CD4-positive, alpha-beta memory T cell (primary cell): Measurements from ENCODE around the gene CIAPIN1. TPM values are rescaled to one million over a fixed set of nuclear protein-coding genes. Genes with fewer than 3 reads are reported as not detected.

ENCODE experiments used
- CTCF ChIA-PET: fragments of 350-600 bp; sonication (Branson Sonifier 250); formaldehyde crosslinking; loops from one replicate; lab custom pipeline; 2021; ENCODE audit warnings: inconsistent platforms; ENCODE audit not compliant: partially characterized antibody; lab: Charles Lee
- POLR2A ChIA-PET: fragments of 350-600 bp; sonication (Branson Sonifier 250); formaldehyde crosslinking; loops from one replicate; lab custom pipeline; 2021; ENCODE audit not compliant: partially characterized antibody; lab: Charles Lee
- DNase-seq, 5 donors: peaks; one replicate each; pipeline versions ENCODE4 v3.0.0 to v3.0.0-alpha.2; 2020 to 2022; ENCODE audit warnings: mixed read lengths in 1 of 5
- H3K27ac ChIP-seq: one replicate; pipeline ENCODE4 v1.7.0; 2013; ENCODE audit warnings: low read depth, low read length
- H3K27me3 ChIP-seq: 2 replicates; pipeline ENCODE4 v1.7.0; 2013; ENCODE audit warnings: mild to moderate bottlenecking, low read length, moderate library complexity; ENCODE audit not compliant: insufficient read depth
- H3K36me3 ChIP-seq: 2 replicates; pipeline ENCODE4 v1.7.0; 2013; ENCODE audit warnings: mild to moderate bottlenecking, low read length, moderate library complexity; ENCODE audit not compliant: insufficient read depth
- H3K4me1 ChIP-seq: 2 replicates; pipeline ENCODE4 v1.7.0; 2013; ENCODE audit warnings: mild to moderate bottlenecking, low read length, moderate library complexity; ENCODE audit not compliant: insufficient read depth
- H3K4me3 ChIP-seq, 2 donors: one replicate each; pipeline ENCODE4 v1.7.0; 2013; ENCODE audit warnings: low read length in 2 of 2, mild to moderate bottlenecking in 1 of 2
- H3K9me3 ChIP-seq, 2 donors: one replicate each; pipeline ENCODE4 v1.7.0; 2013; ENCODE audit warnings: low read length in 2 of 2, control low read depth in 1 of 2; ENCODE audit not compliant: control insufficient read depth in 1 of 2
- H3K27ac Mint-ChIP-seq, 7 donors: one replicate each; pipeline ENCODE4 v1.8.0; 2020 to 2021; ENCODE audit warnings: mixed read lengths in 7 of 7, mild to moderate bottlenecking in 6 of 7, inconsistent platforms in 3 of 7, moderate library complexity in 3 of 7
- H3K27me3 Mint-ChIP-seq, 2 donors: one replicate each; pipeline ENCODE4 v1.8.0; 2020 to 2021; ENCODE audit warnings: mixed read lengths in 2 of 2
- H3K36me3 Mint-ChIP-seq, 2 donors: one replicate each; pipeline ENCODE4 v1.8.0; 2020 to 2021; ENCODE audit warnings: mixed read lengths in 2 of 2, inconsistent platforms in 1 of 2, mild to moderate bottlenecking in 1 of 2
- H3K4me1 Mint-ChIP-seq, 4 donors: one replicate each; pipeline ENCODE4 v1.8.0; 2020 to 2021; ENCODE audit warnings: mixed read lengths in 4 of 4, mild to moderate bottlenecking in 1 of 4
- H3K4me3 Mint-ChIP-seq, 8 donors: one replicate each; pipeline ENCODE4 v1.8.0; 2020 to 2021; ENCODE audit warnings: mixed read lengths in 8 of 8, mild to moderate bottlenecking in 7 of 8, moderate library complexity in 6 of 8, inconsistent platforms in 3 of 8
- H3K9me3 Mint-ChIP-seq, 8 donors: one replicate each; pipeline ENCODE4 v1.8.0; 2020 to 2021; ENCODE audit warnings: mixed read lengths in 8 of 8, mild to moderate bottlenecking in 5 of 8, inconsistent platforms in 3 of 8, moderate library complexity in 1 of 8
- intact Hi-C: fragments of 100-400 bp; cut with micrococcal nuclease; formaldehyde crosslinking; loops from one replicate; pipeline ENCODE4 v1.15.1; 2023
- polyA plus RNA-seq, 2 donors: library from polyadenylated mRNA; unstranded; fragments of 300-500 nt; fragmentation: Illumina TruSeq; gene quantifications; one replicate each; pipeline ENCODE4 v1.2.3, GENCODE V29; 2021
- total RNA-seq, 2 experiments: library from RNA; stranded (reverse); gene quantifications; one replicate each; pipeline ENCODE4 v1.2.3, GENCODE V29; 2021

The CIAPIN1 gene
- total and polyA plus RNA-seq, 4 experiments from 2014 or later: 28.1 to 65.3 (median 37.0) TPM

DNA sequence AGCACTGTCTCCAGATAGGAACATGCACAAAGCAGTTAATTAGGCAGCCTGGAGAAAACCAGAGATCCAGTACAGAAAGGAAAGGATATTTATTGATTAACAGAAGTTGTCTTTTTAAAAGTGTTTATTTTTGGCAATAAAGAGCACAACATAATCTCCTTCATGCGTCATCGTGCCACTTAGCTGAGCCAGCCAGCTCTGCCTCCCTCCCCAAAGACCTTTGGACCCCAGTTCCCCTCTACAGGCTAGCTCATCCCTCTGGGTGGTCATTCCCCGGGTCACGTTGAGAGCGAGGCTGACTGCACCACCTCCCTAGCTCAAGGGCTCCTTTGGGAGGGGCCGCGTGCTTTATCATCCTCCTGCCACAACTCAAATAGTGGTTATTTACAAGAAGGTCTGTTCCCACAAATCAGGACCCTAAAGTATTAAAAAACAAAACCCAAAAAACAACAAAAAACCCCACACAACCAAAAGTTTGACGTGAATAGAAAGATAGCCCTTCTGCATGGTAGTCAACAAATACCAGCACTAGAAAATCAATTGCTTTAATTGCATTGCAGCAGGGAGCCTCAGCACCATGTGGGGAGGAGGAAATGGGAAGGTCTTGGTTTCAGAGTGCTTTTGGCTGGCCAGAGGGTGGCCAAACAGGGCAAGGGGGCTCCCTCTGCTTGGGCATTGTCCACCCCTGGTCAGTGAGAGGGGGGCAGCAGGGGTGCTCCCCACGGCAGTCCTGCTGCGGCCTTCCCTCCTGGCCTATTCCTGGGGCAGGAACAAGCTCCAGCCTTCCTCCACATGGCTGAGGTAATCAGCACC lies 24.9 kb upstream of the CIAPIN1 start:
- intact Hi-C loops: no loop called here
- Mint-ChIP-seq H3K9me3 (peaks cover 0 to 2% (median 0%) of the 10 kb centered on the region in 8 donors), H3K4me3 (no peak overlapping the region), H3K4me1 (peaks cover 8 to 12% (median 10%) of the 10 kb centered on the region in 4 donors), H3K27ac (peak overlapping the region in 2 of 7 donors; percentile 35 to 74), H3K27me3 (no peaks in the 10 kb centered on the region), H3K36me3 (peaks cover 27 to 46% of the 10 kb centered on the region in 2 donors)
- Histone ChIP-seq H3K4me1 (peaks cover 15% of the 10 kb centered on the region), H3K9me3 (no peaks in the 10 kb centered on the region), H3K4me3 (no peak overlapping the region), H3K27me3 (no peaks in the 10 kb centered on the region), H3K36me3 (peaks cover 38% of the 10 kb centered on the region), H3K27ac (no peak overlapping the region)
- ChIA-PET CTCF (no interaction called here), POLR2A (interaction anchor here (0.9 to 3.5 kb wide), 2 partner anchors 8 to 10 kb away, joined by 5 to 16 read pairs; partner anchors contain the start of gene POLR2C)
- DNase-seq: no peak

DNA sequence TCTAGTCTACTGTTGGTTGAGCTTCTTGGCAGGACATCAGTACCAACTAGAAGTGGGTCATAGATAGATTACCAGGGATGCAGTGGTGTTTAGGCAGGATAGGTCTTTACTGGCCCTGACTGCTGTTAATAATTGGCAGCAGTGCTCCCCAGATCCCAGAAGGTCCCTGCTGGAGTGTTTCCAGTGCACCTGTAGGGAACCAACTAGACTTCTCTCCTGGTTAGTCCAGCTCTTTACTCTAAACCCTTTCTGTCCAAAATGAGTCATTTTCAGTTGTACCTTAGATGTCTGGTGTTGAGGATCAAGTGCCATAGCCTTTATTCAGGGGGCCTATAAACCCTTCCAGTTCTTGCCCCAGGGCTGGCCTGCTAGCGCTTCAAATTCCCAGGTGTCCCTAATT lies 24.0 kb upstream of the CIAPIN1 start:
- H3K27ac ChIP-seq: no peak overlapping the region
- Mint-ChIP-seq H3K4me3 (no peak overlapping the region), H3K27ac (peak overlapping the region in 2 of 7 donors; percentile 12 to 40), H3K27me3 (no peaks in the 10 kb centered on the region), H3K9me3 (peaks cover 0 to 2% (median 0%) of the 10 kb centered on the region in 8 donors), H3K4me1 (peaks cover 5 to 7% (median 6%) of the 10 kb centered on the region in 4 donors), H3K36me3 (peaks cover 28 to 50% of the 10 kb centered on the region in 2 donors)
- ChIA-PET POLR2A (interaction anchor here (0.9 kb wide), 2 partner anchors 9 to 66 kb away, joined by 3 read pairs; partner anchors contain the start of gene POLR2C), CTCF (no interaction called here)
- no peaks in the 10 kb centered on the region for H3K9me3 ChIP-seq
- DNase-seq: no peak
- no peaks in the 10 kb centered on the region for H3K27me3 ChIP-seq
- intact Hi-C loops: no loop called here
- no peak overlapping the region for H3K4me3 ChIP-seq
- H3K4me1 ChIP-seq: peaks cover 6% of the 10 kb centered on the region
- H3K36me3 ChIP-seq: peaks cover 43% of the 10 kb centered on the region

DNA sequence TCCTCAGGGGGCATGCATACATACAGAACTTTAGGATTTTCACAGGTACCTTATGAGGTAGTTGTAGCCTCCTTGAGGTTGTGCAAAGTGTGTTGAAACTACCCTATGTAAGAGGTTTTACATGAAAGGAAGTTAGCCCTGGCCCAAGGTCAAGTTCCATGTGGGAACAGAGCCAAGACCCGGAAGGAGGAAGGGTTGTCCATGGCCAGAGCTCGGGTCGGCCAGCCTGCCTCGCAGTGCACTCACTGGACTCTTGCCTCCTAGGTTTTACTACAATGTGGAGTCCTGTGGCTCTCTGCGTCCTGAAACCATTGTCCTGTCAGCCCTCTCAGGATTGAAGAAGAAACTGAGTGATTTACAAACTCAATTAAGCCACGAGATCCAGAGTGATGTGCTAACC lies 23.5 kb upstream of the CIAPIN1 start:
- Histone ChIP-seq H3K9me3 (no peaks in the 10 kb centered on the region), H3K27ac (no peak overlapping the region), H3K4me1 (peaks cover 6% of the 10 kb centered on the region), H3K27me3 (no peaks in the 10 kb centered on the region), H3K36me3 (peaks cover 48% of the 10 kb centered on the region), H3K4me3 (no peak overlapping the region)
- ChIA-PET POLR2A (interaction anchor here (0.9 kb wide), 2 partner anchors 8 to 66 kb away, joined by 3 read pairs; partner anchors contain the start of gene POLR2C), CTCF (no interaction called here)
- Mint-ChIP-seq H3K4me3 (no peak overlapping the region), H3K27me3 (no peaks in the 10 kb centered on the region), H3K4me1 (peaks cover 5 to 7% (median 6%) of the 10 kb centered on the region in 4 donors), H3K27ac (peak overlapping the region in 1 of 7 donors; percentile 40), H3K9me3 (peaks cover 0 to 2% (median 0%) of the 10 kb centered on the region in 8 donors), H3K36me3 (peaks cover 33 to 55% of the 10 kb centered on the region in 2 donors)
- no peak for DNase-seq
- intact Hi-C loops: no loop called here

DNA sequence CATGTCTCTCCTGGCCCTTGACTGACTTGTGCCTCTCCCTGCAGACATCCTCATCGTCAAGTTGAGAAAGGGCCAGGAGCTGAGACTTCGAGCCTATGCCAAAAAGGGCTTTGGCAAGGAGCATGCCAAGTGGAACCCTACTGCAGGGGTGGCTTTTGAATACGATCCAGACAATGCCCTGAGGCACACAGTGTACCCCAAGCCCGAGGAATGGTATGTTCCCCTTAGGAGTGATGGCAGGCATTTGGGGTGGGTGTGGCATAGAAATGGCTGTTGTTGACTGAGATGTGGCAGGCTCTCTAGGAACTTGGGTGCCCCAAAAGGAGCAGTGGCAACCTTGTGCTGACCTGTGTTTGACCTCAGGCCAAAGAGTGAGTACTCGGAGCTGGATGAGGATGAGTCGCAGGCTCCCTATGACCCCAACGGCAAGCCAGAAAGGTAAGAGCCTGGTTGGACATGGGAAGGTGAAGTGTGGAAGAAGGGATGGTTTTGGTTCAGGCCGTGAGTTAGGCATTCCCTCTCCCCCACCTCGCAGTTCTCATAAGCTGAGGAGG lies 22.8 kb upstream of the CIAPIN1 start:
- Histone ChIP-seq H3K4me1 (peaks cover 11% of the 10 kb centered on the region), H3K27me3 (no peaks in the 10 kb centered on the region), H3K27ac (no peak overlapping the region), H3K36me3 (peaks cover 54% of the 10 kb centered on the region), H3K9me3 (no peaks in the 10 kb centered on the region), H3K4me3 (no peak overlapping the region)
- H3K9me3 Mint-ChIP-seq: peaks cover 0 to 2% (median 0%) of the 10 kb centered on the region in 8 donors
- intact Hi-C loops: no loop called here
- DNase-seq: no peak
- ChIA-PET CTCF (no interaction called here), POLR2A (interaction anchor here (0.9 kb wide), 1 partner anchor 8 kb away, joined by 3 read pairs; the partner anchor contains the start of gene POLR2C)
- peaks cover 8 to 13% (median 11%) of the 10 kb centered on the region in 4 donors for H3K4me1 Mint-ChIP-seq
- peak overlapping the region in 3 of 7 donors; percentile 6 to 63 (median 48) for H3K27ac Mint-ChIP-seq
- no peaks in the 10 kb centered on the region for H3K27me3 Mint-ChIP-seq
- H3K36me3 Mint-ChIP-seq: peaks cover 36 to 61% of the 10 kb centered on the region in 2 donors
- no peak overlapping the region for H3K4me3 Mint-ChIP-seq

DNA sequence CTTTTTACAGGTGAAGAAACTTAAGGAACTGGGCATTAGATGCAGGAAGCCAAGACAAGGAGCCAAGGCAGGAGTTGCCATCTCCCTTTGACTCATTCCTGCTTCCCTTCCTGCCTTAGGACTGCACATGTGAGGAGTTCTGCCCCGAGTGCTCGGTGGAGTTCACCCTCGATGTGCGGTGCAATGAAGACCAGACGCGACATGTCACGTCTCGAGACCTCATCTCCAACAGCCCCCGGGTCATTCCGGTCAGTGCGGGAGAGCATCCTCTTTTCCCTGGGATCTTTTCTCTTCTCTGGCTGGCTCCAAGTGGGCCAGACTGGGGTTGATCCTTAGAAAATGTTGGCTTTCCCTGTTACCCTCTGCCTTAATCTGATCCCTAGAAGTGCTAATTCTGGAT lies 21.9 kb upstream of the CIAPIN1 start:
- no peak overlapping the region for H3K4me3 ChIP-seq
- H3K27ac Mint-ChIP-seq: no peak overlapping the region
- ChIA-PET POLR2A (no interaction called here), CTCF (no interaction called here)
- H3K4me3 Mint-ChIP-seq: no peak overlapping the region
- peaks cover 14 to 23% (median 18%) of the 10 kb centered on the region in 4 donors for H3K4me1 Mint-ChIP-seq
- peaks cover 20% of the 10 kb centered on the region for H3K4me1 ChIP-seq
- intact Hi-C loops: no loop called here
- no peaks in the 10 kb centered on the region for H3K27me3 Mint-ChIP-seq
- peaks cover 43 to 70% of the 10 kb centered on the region in 2 donors for H3K36me3 Mint-ChIP-seq
- DNase-seq: no peak
- H3K36me3 ChIP-seq: peaks cover 62% of the 10 kb centered on the region
- H3K27ac ChIP-seq: no peak overlapping the region
- H3K9me3 Mint-ChIP-seq: peaks cover 0 to 3% (median 0%) of the 10 kb centered on the region in 8 donors
- no peaks in the 10 kb centered on the region for H3K27me3 ChIP-seq
- no peaks in the 10 kb centered on the region for H3K9me3 ChIP-seq

DNA sequence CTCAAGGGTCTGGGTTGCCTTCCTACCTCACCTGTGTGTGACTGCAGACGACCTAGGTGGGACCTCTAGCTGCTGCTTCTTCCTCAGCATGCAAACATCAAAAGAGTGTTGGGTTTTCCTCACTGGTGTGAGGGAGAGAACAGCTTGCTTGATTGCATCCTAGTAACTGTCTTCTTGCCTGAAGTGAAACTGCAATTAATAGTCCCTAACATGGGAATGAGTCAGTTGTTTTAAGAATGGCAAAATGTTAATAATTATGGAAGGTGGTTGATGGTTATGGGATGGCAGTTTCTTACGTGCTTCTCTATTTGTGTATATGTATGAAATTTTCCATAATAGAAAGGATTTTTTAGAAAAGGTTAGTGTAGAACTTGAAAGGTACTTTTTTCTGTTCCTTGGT lies 21.2 kb upstream of the CIAPIN1 start:
- Mint-ChIP-seq H3K27ac (peak overlapping the region in 1 of 7 donors; percentile 19), H3K4me1 (peaks cover 16 to 30% (median 24%) of the 10 kb centered on the region in 4 donors), H3K36me3 (peaks cover 45 to 70% of the 10 kb centered on the region in 2 donors), H3K27me3 (no peaks in the 10 kb centered on the region), H3K4me3 (no peak overlapping the region), H3K9me3 (peaks cover 0 to 3% (median 0%) of the 10 kb centered on the region in 8 donors)
- ChIA-PET CTCF (no interaction called here), POLR2A (no interaction called here)
- intact Hi-C loops: no loop called here
- H3K27me3 ChIP-seq: no peaks in the 10 kb centered on the region
- no peak for DNase-seq
- H3K36me3 ChIP-seq: peaks cover 64% of the 10 kb centered on the region
- H3K9me3 ChIP-seq: no peaks in the 10 kb centered on the region
- H3K4me3 ChIP-seq: no peak overlapping the region
- H3K27ac ChIP-seq: no peak overlapping the region
- peaks cover 27% of the 10 kb centered on the region for H3K4me1 ChIP-seq

DNA sequence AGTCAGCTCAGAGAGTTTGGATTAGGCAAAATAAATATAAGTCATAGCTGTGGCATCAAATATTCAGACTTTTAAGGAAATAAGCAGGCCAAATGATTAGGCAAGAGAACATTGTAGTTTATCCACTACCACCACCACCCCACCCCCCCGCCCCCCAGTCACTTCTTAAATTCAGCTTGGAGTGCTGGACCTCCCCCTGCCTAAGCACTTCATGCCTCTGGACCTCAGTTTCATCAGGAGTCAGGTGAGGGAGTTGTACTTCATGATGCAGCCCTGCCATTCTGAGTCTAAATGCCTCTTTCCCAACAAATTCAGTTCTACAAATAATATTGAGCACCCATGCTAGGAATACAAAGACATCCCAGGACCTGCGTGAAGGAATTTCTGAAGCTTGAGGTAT lies 17.3 kb upstream of the CIAPIN1 start:
- ChIA-PET CTCF (interaction anchor here (0.7 to 1.0 kb wide), 3 partner anchors 17 to 55 kb away, joined by 3 to 4 read pairs (median 3); partner anchors contain the start of genes CIAPIN1 and COQ9), POLR2A (interaction anchor here (0.8 to 7.2 kb wide), 6 partner anchors 8 to 72 kb away, joined by 3 to 112 read pairs (median 4); partner anchors contain the start of genes CCDC102A, CIAPIN1 and COQ9)
- Mint-ChIP-seq H3K27ac (peak overlapping the region; percentile 38 to 96 (median 74)), H3K27me3 (no peaks in the 10 kb centered on the region), H3K36me3 (peaks cover 42 to 68% of the 10 kb centered on the region in 2 donors), H3K4me1 (peaks cover 18 to 43% (median 36%) of the 10 kb centered on the region in 4 donors), H3K9me3 (peaks cover 0 to 2% (median 0%) of the 10 kb centered on the region in 8 donors), H3K4me3 (peak overlapping the region in 7 of 8 donors; percentile 17 to 100 (median 63))
- peaks cover 36% of the 10 kb centered on the region for H3K4me1 ChIP-seq
- H3K9me3 ChIP-seq: no peaks in the 10 kb centered on the region
- intact Hi-C loops: loop anchor here (5.0 kb wide), 1 partner anchor 53 kb away; no protein-coding TSS in a partner anchor
- no peak overlapping the region for H3K27ac ChIP-seq
- no peak overlapping the region for H3K4me3 ChIP-seq
- no peak for DNase-seq
- peaks cover 48% of the 10 kb centered on the region for H3K36me3 ChIP-seq
- H3K27me3 ChIP-seq: no peaks in the 10 kb centered on the region
